Activated CD4-positive, alpha-beta memory T cell treated with anti-CD3 and anti-CD28 coated beads for 36 hours (primary cell): ENCODE results near the gene CTAGE8. TPM values are rescaled to one million over a fixed set of nuclear protein-coding genes. Genes with fewer than 3 reads are reported as not detected.
"Not testable (repeated sequence)": the region's sequence is repeated elsewhere in the genome, so short reads cannot be mapped to it uniquely, and the experiment has no call there.

Experiments used
- CTCF ChIA-PET: fragments of 350-600 bp; sonication (Branson Sonifier 250); formaldehyde crosslinking; loops from one replicate; lab custom pipeline; 2021; ENCODE audit warnings: antibody characterized with exemption, inconsistent platforms; lab: Charles Lee
- POLR2A ChIA-PET: fragments of 350-600 bp; sonication (Branson Sonifier 250); formaldehyde crosslinking; loops from one replicate; lab custom pipeline; 2021; ENCODE audit warnings: antibody characterized with exemption; lab: Charles Lee
- DNase-seq: peaks from one replicate; pipeline ENCODE4 v3.0.0-alpha.2; 2020
- H3K27ac Mint-ChIP-seq: one replicate; pipeline ENCODE4 v1.8.0; 2021; ENCODE audit warnings: mixed read lengths
- H3K27me3 Mint-ChIP-seq: one replicate; pipeline ENCODE4 v1.8.0; 2021; ENCODE audit warnings: mixed read lengths
- H3K36me3 Mint-ChIP-seq: one replicate; pipeline ENCODE4 v1.8.0; 2021; ENCODE audit warnings: mixed read lengths
- H3K4me1 Mint-ChIP-seq: one replicate; pipeline ENCODE4 v1.8.0; 2021; ENCODE audit warnings: low read depth, mixed read lengths
- H3K4me3 Mint-ChIP-seq: one replicate; pipeline ENCODE4 v1.8.0; 2021; ENCODE audit warnings: mild to moderate bottlenecking, mixed read lengths
- H3K9me3 Mint-ChIP-seq: one replicate; pipeline ENCODE4 v1.8.0; 2021; ENCODE audit warnings: mixed read lengths
- intact Hi-C: fragments of 100-400 bp; cut with micrococcal nuclease; formaldehyde crosslinking; loops from one replicate; pipeline ENCODE4 v1.15.1; 2023
- total RNA-seq, 2 experiments: library from RNA; stranded (reverse); gene quantifications; one replicate each; pipeline ENCODE4 v1.2.3, GENCODE V29; 2021

CTAGE8 gene
- total RNA-seq, 2 experiments from 2014 or later = 1.7 to 1.8 TPM

- intact Hi-C loops, H3K27ac Mint-ChIP-seq, CTCF ChIA-PET, POLR2A ChIA-PET, H3K36me3 Mint-ChIP-seq, H3K4me1 Mint-ChIP-seq, H3K9me3 Mint-ChIP-seq, DNase-seq, H3K4me3 Mint-ChIP-seq, H3K27me3 Mint-ChIP-seq: not testable (repeated sequence)
These were observed 18.2 kb upstream of the CTAGE8 start for GRCh38 chr7:144287171-144287784.

- DNase-seq, H3K36me3 Mint-ChIP-seq, H3K4me1 Mint-ChIP-seq, POLR2A ChIA-PET, H3K27ac Mint-ChIP-seq, intact Hi-C loops, H3K9me3 Mint-ChIP-seq, H3K4me3 Mint-ChIP-seq, H3K27me3 Mint-ChIP-seq, CTCF ChIA-PET: not testable (repeated sequence)
These were observed 14.6 kb upstream of the CTAGE8 start for GRCh38 chr7:144283716-144284115.

- CTCF ChIA-PET, H3K9me3 Mint-ChIP-seq, H3K27ac Mint-ChIP-seq, DNase-seq, H3K4me1 Mint-ChIP-seq, POLR2A ChIA-PET, H3K4me3 Mint-ChIP-seq, intact Hi-C loops, H3K36me3 Mint-ChIP-seq, H3K27me3 Mint-ChIP-seq: not testable (repeated sequence)
These were observed 13.4 kb upstream of the CTAGE8 start for GRCh38 chr7:144282490-144282889.

- H3K9me3 Mint-ChIP-seq, H3K4me3 Mint-ChIP-seq, H3K27me3 Mint-ChIP-seq, H3K4me1 Mint-ChIP-seq, intact Hi-C loops, H3K27ac Mint-ChIP-seq, POLR2A ChIA-PET, CTCF ChIA-PET, DNase-seq, H3K36me3 Mint-ChIP-seq: not testable (repeated sequence)
These were observed 12.9 kb upstream of the CTAGE8 start for GRCh38 chr7:144281981-144282380.

- DNase-seq, H3K27ac Mint-ChIP-seq, POLR2A ChIA-PET, H3K36me3 Mint-ChIP-seq, H3K4me1 Mint-ChIP-seq, H3K4me3 Mint-ChIP-seq, intact Hi-C loops, H3K27me3 Mint-ChIP-seq, H3K9me3 Mint-ChIP-seq, CTCF ChIA-PET: not testable (repeated sequence)
These were observed 10.9 kb upstream of the CTAGE8 start for GRCh38 chr7:144280010-144280409.

GRCh38 chr7:144275281-144275680 is 6.2 kb upstream of the CTAGE8 start:
- intact Hi-C loops, H3K9me3 Mint-ChIP-seq, H3K4me3 Mint-ChIP-seq, CTCF ChIA-PET, POLR2A ChIA-PET, H3K27ac Mint-ChIP-seq, H3K36me3 Mint-ChIP-seq, H3K27me3 Mint-ChIP-seq, DNase-seq, H3K4me1 Mint-ChIP-seq: not testable (repeated sequence)

- DNase-seq, H3K9me3 Mint-ChIP-seq, H3K4me3 Mint-ChIP-seq, H3K4me1 Mint-ChIP-seq, H3K36me3 Mint-ChIP-seq, H3K27me3 Mint-ChIP-seq, CTCF ChIA-PET, intact Hi-C loops, H3K27ac Mint-ChIP-seq, POLR2A ChIA-PET: not testable (repeated sequence)
These were observed 4.4 kb downstream of the CTAGE8 start, which contains the start of gene OR2A7 for GRCh38 chr7:144264692-144265091. OR2A7 (minus strand) TSS chr7:144264792; CDS start chr7:144259628, 5,164 bp downstream.

GRCh38 chr7:144262128-144262527 is 7.0 kb downstream of the CTAGE8 start:
- DNase-seq, H3K36me3 Mint-ChIP-seq, H3K4me1 Mint-ChIP-seq, H3K4me3 Mint-ChIP-seq, intact Hi-C loops, POLR2A ChIA-PET, CTCF ChIA-PET, H3K9me3 Mint-ChIP-seq, H3K27me3 Mint-ChIP-seq, H3K27ac Mint-ChIP-seq: not testable (repeated sequence)

- H3K4me1 Mint-ChIP-seq, H3K36me3 Mint-ChIP-seq, H3K4me3 Mint-ChIP-seq, POLR2A ChIA-PET, DNase-seq, H3K27ac Mint-ChIP-seq, H3K27me3 Mint-ChIP-seq, intact Hi-C loops, H3K9me3 Mint-ChIP-seq, CTCF ChIA-PET: not testable (repeated sequence)
These were observed 10.0 kb downstream of the CTAGE8 start for GRCh38 chr7:144259067-144259466.

- Mint-ChIP-seq H3K27me3 (no peaks in the 10 kb centered on the region), H3K27ac (no peak overlapping the region), H3K9me3 (no peaks in the 10 kb centered on the region), H3K4me1 (no peaks in the 10 kb centered on the region), H3K4me3 (no peak overlapping the region), H3K36me3 (no peaks in the 10 kb centered on the region)
- intact Hi-C loops = no loop called here
- DNase-seq = no peak
- CTCF ChIA-PET = no interaction called here
- POLR2A ChIA-PET = no interaction called here
These were observed 13.0 kb downstream of the CTAGE8 start for GRCh38 chr7:144256112-144256511.

- CTCF ChIA-PET = no interaction called here
- DNase-seq = no peak
- POLR2A ChIA-PET = no interaction called here
- H3K36me3 Mint-ChIP-seq = no peaks in the 10 kb centered on the region
- no peaks in the 10 kb centered on the region for H3K27me3 Mint-ChIP-seq
- H3K9me3 Mint-ChIP-seq = no peaks in the 10 kb centered on the region
- H3K4me1 Mint-ChIP-seq = no peaks in the 10 kb centered on the region
- H3K27ac Mint-ChIP-seq = no peak overlapping the region
- intact Hi-C loops = no loop called here
- no peak overlapping the region for H3K4me3 Mint-ChIP-seq
These were observed 13.6 kb downstream of the CTAGE8 start for GRCh38 chr7:144255471-144255897.

GRCh38 chr7:144252307-144252706 is 16.8 kb downstream of the CTAGE8 start:
- H3K27me3 Mint-ChIP-seq, H3K27ac Mint-ChIP-seq, H3K9me3 Mint-ChIP-seq, intact Hi-C loops, POLR2A ChIA-PET, H3K4me1 Mint-ChIP-seq, DNase-seq, H3K36me3 Mint-ChIP-seq, CTCF ChIA-PET, H3K4me3 Mint-ChIP-seq: not testable (repeated sequence)

- H3K9me3 Mint-ChIP-seq, DNase-seq, H3K4me3 Mint-ChIP-seq, H3K27me3 Mint-ChIP-seq, CTCF ChIA-PET, POLR2A ChIA-PET, H3K36me3 Mint-ChIP-seq, intact Hi-C loops, H3K4me1 Mint-ChIP-seq, H3K27ac Mint-ChIP-seq: not testable (repeated sequence)
These were observed 21.3 kb downstream of the CTAGE8 start for GRCh38 chr7:144247674-144248330.
